H1 (cell line): ENCODE measurements around the gene MIPOL1. TPM values are rescaled to one million over a fixed set of nuclear protein-coding genes. Genes with fewer than 3 reads are reported as not detected.

ENCODE experiments used
- CTCF ChIA-PET: fragments of 300-600 bp; sonication (Branson Sonifier 250); formaldehyde crosslinking; loops from one replicate; lab custom pipeline; 2021; ENCODE audit not compliant: partially characterized antibody; lab: Charles Lee
- POLR2A ChIA-PET: fragments of 300-600 bp; sonication (Branson Sonifier 250); formaldehyde crosslinking; loops from one replicate; lab custom pipeline; 2021; ENCODE audit warnings: inconsistent platforms; ENCODE audit not compliant: partially characterized antibody; lab: Charles Lee
- DNase-seq, 2 experiments: peaks; one replicate each; pipeline versions ENCODE4 v3.0.0 to v3.0.0-alpha.2; 2010 to 2022; ENCODE audit warnings: low spot score in 2 of 2, low read depth in 1 of 2, mixed read lengths in 1 of 2
- FAIRE-seq: peaks from 2 replicates; lab custom pipeline; 2011; peaks lifted over from hg19 to GRCh38; lab: Jason Lieb, UNC
- H2AFZ ChIP-seq: 2 replicates; pipeline ENCODE4 v1.8.1; 2012; ENCODE audit warnings: low read length, inconsistent platforms
- H2AK5ac ChIP-seq: 2 replicates; pipeline ENCODE4 v1.6.1; 2013; ENCODE audit warnings: low read depth, low read length
- H2BK120ac ChIP-seq: replicated peaks from 2 replicates; pipeline ENCODE3; 2013; ENCODE audit warnings: low read depth, low read length, inconsistent platforms
- H2BK12ac ChIP-seq: 2 replicates; pipeline ENCODE4 v1.6.1; 2013; ENCODE audit warnings: low read depth, low read length
- H2BK15ac ChIP-seq: 2 replicates; pipeline ENCODE4 v1.6.1; 2013; ENCODE audit warnings: low read length
- H2BK20ac ChIP-seq: 2 replicates; pipeline ENCODE4 v1.6.1; 2013; ENCODE audit warnings: low read length
- H2BK5ac ChIP-seq: 2 replicates; pipeline ENCODE4 v1.6.1; 2013; ENCODE audit warnings: low read depth, low read length
- H3K14ac ChIP-seq: 2 replicates; pipeline ENCODE4 v1.6.1; 2013; ENCODE audit warnings: inconsistent platforms; ENCODE audit not compliant: insufficient read length
- H3K18ac ChIP-seq: 2 replicates; pipeline ENCODE4 v1.6.1; 2013; ENCODE audit warnings: low read length; ENCODE audit errors: extremely low read depth
- H3K23ac ChIP-seq: 2 replicates; pipeline ENCODE4 v1.6.1; 2013; ENCODE audit warnings: inconsistent platforms; ENCODE audit not compliant: insufficient read length
- H3K23me2 ChIP-seq: 2 replicates; pipeline ENCODE4 v1.6.1; 2013; ENCODE audit warnings: low read depth, low read length
- H3K27ac ChIP-seq: 2 replicates; pipeline ENCODE4 v1.6.1; 2011; ENCODE audit warnings: low read depth, low read length, inconsistent platforms
- H3K27me3 ChIP-seq, 4 experiments: replicated peaks in 1 of 4; 1 replicate in 1 of 4; 2 replicates in 3 of 4; pipeline versions ENCODE4 v1.6.1 to v1.8.1; 2011 to 2013; ENCODE audit warnings: low read length in 3 of 4, mild to moderate bottlenecking in 3 of 4, inconsistent platforms in 2 of 4, mixed read lengths in 2 of 4, moderate library complexity in 1 of 4; ENCODE audit not compliant: control insufficient read depth in 3 of 4, insufficient read depth in 3 of 4; ENCODE audit errors: extremely low read depth in 1 of 4
- H3K36me3 ChIP-seq, 4 experiments: 2 replicates each; pipeline versions ENCODE4 v1.6.1 to v1.8.1; 2011 to 2013; ENCODE audit warnings: mild to moderate bottlenecking in 4 of 4, low read length in 3 of 4, moderate library complexity in 2 of 4, control low read depth in 1 of 4, inconsistent platforms in 1 of 4; ENCODE audit not compliant: insufficient read depth in 4 of 4, control insufficient read depth in 2 of 4
- H3K4ac ChIP-seq: replicated peaks from 2 replicates; pipeline ENCODE3; 2013; ENCODE audit warnings: low read length, low read depth, mixed read lengths, inconsistent platforms; ENCODE audit not compliant: insufficient read length
- H3K4me1 ChIP-seq, 4 experiments: replicated peaks in 1 of 4; 1 replicate in 1 of 4; 2 replicates in 3 of 4; pipeline versions ENCODE4 v1.6.1 to v1.8.1; 2011 to 2013; ENCODE audit warnings: low read length in 3 of 4, inconsistent platforms in 2 of 4, mixed read lengths in 1 of 4; ENCODE audit not compliant: insufficient read depth in 4 of 4, control insufficient read depth in 3 of 4
- H3K4me2 ChIP-seq, 2 experiments: 2 replicates each; pipeline versions ENCODE4 v1.6.1 to v1.8.1; 2011 to 2013; ENCODE audit warnings: low read depth in 2 of 2, low read length in 2 of 2, control low read depth in 1 of 2, inconsistent platforms in 1 of 2, mild to moderate bottlenecking in 1 of 2; ENCODE audit not compliant: insufficient read depth in 1 of 2
- H3K4me3 ChIP-seq, 4 experiments: fragments of 200-600, 300-600 bp in 1 of 4; sonication (generic), shearing (Covaris generic), sonication (Bioruptor Twin) in 1 of 4; 2 replicates each; pipeline versions ENCODE4 v1.5.1 to v1.8.1; 2011 to 2016; ENCODE audit warnings: low read length in 4 of 4, low read depth in 3 of 4, control low read depth in 2 of 4, inconsistent platforms in 2 of 4, mild to moderate bottlenecking in 2 of 4, mixed read lengths in 1 of 4, moderate library complexity in 1 of 4; ENCODE audit not compliant: insufficient read depth in 2 of 4; ENCODE audit errors: extremely low read depth in 1 of 4
- H3K56ac ChIP-seq: replicated peaks from 2 replicates; pipeline ENCODE3; 2013; ENCODE audit warnings: low read depth, mild to moderate bottlenecking, mixed read lengths, low read length, inconsistent platforms; ENCODE audit not compliant: insufficient read length
- H3K79me1 ChIP-seq: 2 replicates; pipeline ENCODE4 v1.6.1; 2013; ENCODE audit warnings: low read depth, low read length, control low read depth
- H3K79me2 ChIP-seq, 2 experiments: 2 replicates each; pipeline versions ENCODE4 v1.6.1 to v1.8.1; 2012 to 2013; ENCODE audit warnings: low read length in 2 of 2, mild to moderate bottlenecking in 2 of 2, inconsistent platforms in 1 of 2; ENCODE audit not compliant: insufficient read depth in 2 of 2, control insufficient read depth in 1 of 2
- H3K9ac ChIP-seq, 4 experiments: replicated peaks in 1 of 4; 1 replicate in 1 of 4; 2 replicates in 3 of 4; pipeline versions ENCODE4 v1.6.1 to v1.8.1; 2011 to 2013; ENCODE audit warnings: low read depth in 3 of 4, low read length in 3 of 4, control low read depth in 2 of 4, mild to moderate bottlenecking in 2 of 4, moderate library complexity in 2 of 4, inconsistent platforms in 1 of 4; ENCODE audit errors: extremely low read depth in 1 of 4
- H3K9me3 ChIP-seq, 2 experiments: 2 replicates each; pipeline versions ENCODE4 v1.6.1 to v1.8.1; 2012 to 2013; ENCODE audit warnings: mild to moderate bottlenecking in 2 of 2, moderate library complexity in 2 of 2, control low read depth in 1 of 2, inconsistent platforms in 1 of 2, low read depth in 1 of 2, low read length in 1 of 2, mixed read lengths in 1 of 2; ENCODE audit not compliant: insufficient read depth in 2 of 2
- H4K20me1 ChIP-seq, 2 experiments: replicated peaks in 1 of 2; 2 replicates each; pipeline versions ENCODE3 to v1.8.1; 2011 to 2013; ENCODE audit warnings: inconsistent platforms in 2 of 2, low read length in 2 of 2, mild to moderate bottlenecking in 1 of 2; ENCODE audit not compliant: insufficient read depth in 2 of 2, control insufficient read depth in 1 of 2
- H4K5ac ChIP-seq: 2 replicates; pipeline ENCODE4 v1.6.1; 2013; ENCODE audit warnings: low read length, low read depth, mixed read lengths, inconsistent platforms; ENCODE audit not compliant: insufficient read length
- H4K8ac ChIP-seq: 2 replicates; pipeline ENCODE4 v1.8.0; 2013; ENCODE audit warnings: mild to moderate bottlenecking, moderate library complexity, low read length, inconsistent platforms; ENCODE audit not compliant: insufficient read depth; ENCODE audit errors: extremely low read depth
- H4K91ac ChIP-seq: replicated peaks from 2 replicates; pipeline ENCODE3; 2013; ENCODE audit warnings: low read length, mixed read lengths, inconsistent platforms; ENCODE audit not compliant: insufficient read length
- POU5F1 ChIP-seq: IDR thresholded peaks from 2 replicates; pipeline ENCODE4 v1.6.1; 2011; ENCODE audit warnings: low read depth, mild to moderate bottlenecking, low read length, moderate library complexity
- SUZ12 ChIP-seq: fragments of 200-600 bp; sonication (generic); IDR thresholded peaks from 2 replicates; pipeline ENCODE4 v1.6.1; 2012; ENCODE audit warnings: mild to moderate bottlenecking, inconsistent platforms, low read length, moderate library complexity, mixed read lengths
- WGBS, 2 experiments: shearing (Covaris generic) in 1 of 2; methylation state at CpG; one replicate each; pipeline versions ENCODE4 v1.1.6 to v1.1.7; 2013 to 2015; ENCODE audit warnings: low lambda C conversion rate in 2 of 2, mixed read lengths in 2 of 2, inconsistent platforms in 1 of 2, low coverage in 1 of 2, missing lambda C conversion rate in 1 of 2; ENCODE audit not compliant: insufficient replicate concordance in 2 of 2, insufficient coverage in 1 of 2, insufficient read length in 1 of 2; ENCODE audit errors: extremely low coverage in 1 of 2, missing lambda C conversion rate in 1 of 2; 5-methylcytosine and 5-hydroxymethylcytosine counted together
- polyA plus RNA-seq, 7 experiments: library from polyadenylated mRNA; depleted of rRNA in 3 of 7; stranded (reverse) in 5 of 7; unstranded in 2 of 7; fragments of >200 nt in 5 of 7; fragments of 200-250 nt in 2 of 7; gene quantifications; 1 replicate in 5 of 7; 2 replicates in 1 of 7; 4 replicates in 1 of 7; pipeline versions ENCODE4 v1.2.1 to v1.2.3, GENCODE V29; 2011 to 2013; ENCODE audit warnings: missing spikeins in 2 of 7, mixed read lengths in 2 of 7
- total RNA-seq: library from RNA; stranded (reverse); fragmentation: NEBNext Ultra II Directional; extraction: Animal tissue kit (Norgen Biotek cat#: 25700); gene quantifications from 2 replicates; pipeline ENCODE4 v1.2.1, GENCODE V29; 2021

Gene MIPOL1
- total and polyA plus RNA-seq, 2 of the 8 experiments (the other 6 are each of a cell fraction or from before 2014, with no cell fraction given), result 2.8 to 23.9 TPM

- Histone ChIP-seq H4K5ac (no peak overlapping the region), H3K27ac (no peak overlapping the region), H4K91ac (no peak overlapping the region), H3K23me2 (no peaks in the 10 kb centered on the region), H3K79me1 (no peaks in the 10 kb centered on the region), H4K8ac (no peak overlapping the region), H2BK20ac (no peak overlapping the region), H2BK12ac (no peak overlapping the region), H3K9me3 (no peaks in the 10 kb centered on the region), H4K20me1 (no peaks in the 10 kb centered on the region), H3K9ac (no peak overlapping the region), H3K79me2 (no peaks in the 10 kb centered on the region), H2AFZ (no peak overlapping the region), H3K4ac (no peak overlapping the region), H3K18ac (no peak overlapping the region), H3K36me3 (no peaks in the 10 kb centered on the region), H3K27me3 (0 out of 7 replicates have a peak, but pooled peaks cover 0 to 3% (median 0%) of the 10 kb centered on the region in 4 experiments), H2BK120ac (no peak overlapping the region), H3K14ac (no peak overlapping the region), H3K4me2 (no peak overlapping the region), H3K4me1 (peaks cover 0 to 1% (median 0%) of the 10 kb centered on the region in 4 experiments; a peak in 1 of 7 replicates), H3K56ac (no peak overlapping the region), H3K23ac (no peak overlapping the region), H2AK5ac (no peak overlapping the region), H2BK15ac (no peak overlapping the region), H3K4me3 (no peak overlapping the region), H2BK5ac (no peak overlapping the region)
- 86 to 100% methylated on average over 1 to 4 of the region's 4 CpGs for WGBS, 2 experiments
- CTCF ChIA-PET, result interaction anchor here (1.0 to 2.3 kb wide), 3 partner anchors 17 to 341 kb away, joined by 3 to 7 read pairs (median 3); no protein-coding TSS in a partner anchor
- DNase-seq (no peak), FAIRE-seq (no peak)
- TF ChIP-seq POU5F1 (no peak), SUZ12 (no peak)
- POLR2A ChIA-PET, result no interaction called here
Measured at GRCh38 chr14:37571391-37571790, 373.7 kb downstream of the MIPOL1 start.
